Activated CD4-positive, alpha-beta T cell treated with anti-CD3 and anti-CD28 coated beads, Interleukin-2, Interleukin-6, amounts not matched to agents 100 ng/mL and 50 ng/mL, durations not matched to agents 16 hours and 8 hours (primary cell): ENCODE measurements around the gene MYO1D.

Source experiments
- DNase-seq: peaks from one replicate; pipeline ENCODE4 v3.0.0-alpha.2; 2020

The MYO1D gene

GRCh38 chr17:32496395-32497073 lies 380.4 kb downstream of the MYO1D start:
- no peak for DNase-seq

- DNase-seq: no peak
Observed at GRCh38 chr17:32495359-32496231, 381.3 kb downstream of the MYO1D start.

- DNase-seq: no peak
Observed at GRCh38 chr17:32494621-32495358, 382.1 kb downstream of the MYO1D start.

GRCh38 chr17:32493976-32494513 lies 382.9 kb downstream of the MYO1D start:
- no peak for DNase-seq

- no peak for DNase-seq
Observed at GRCh38 chr17:32493571-32493970, 383.4 kb downstream of the MYO1D start.

- no peak for DNase-seq
Observed at GRCh38 chr17:32492648-32493289, 384.2 kb downstream of the MYO1D start.

- DNase-seq: no peak
Observed at GRCh38 chr17:32492264-32492589, 384.7 kb downstream of the MYO1D start.

GRCh38 chr17:32491371-32492263 lies 385.3 kb downstream of the MYO1D start:
- no peak for DNase-seq

GRCh38 chr17:32490101-32490482 lies 386.8 kb downstream of the MYO1D start:
- no peak for DNase-seq

GRCh38 chr17:32489320-32490100 lies 387.4 kb downstream of the MYO1D start:
- no peak for DNase-seq

GRCh38 chr17:32488604-32489180 lies 388.2 kb downstream of the MYO1D start:
- no peak for DNase-seq

GRCh38 chr17:32488177-32488542 lies 388.8 kb downstream of the MYO1D start:
- no peak for DNase-seq

GRCh38 chr17:32487473-32488176 lies 389.3 kb downstream of the MYO1D start:
- no peak for DNase-seq

GRCh38 chr17:32486701-32487472 lies 390.0 kb downstream of the MYO1D start, which contains the start of gene CDK5R1:
CDK5R1 (plus strand) TSS chr17:32486993; CDS start chr17:32487621, 628 bp downstream.
- DNase-seq: peak; percentile 63

- peak; percentile 67 for DNase-seq
Observed at GRCh38 chr17:32486111-32486700, 390.7 kb downstream of the MYO1D start.

- no peak for DNase-seq
Observed at GRCh38 chr17:32485261-32486110, 391.4 kb downstream of the MYO1D start.

- DNase-seq: no peak
Observed at GRCh38 chr17:32484628-32485027, 392.3 kb downstream of the MYO1D start.

GRCh38 chr17:32484041-32484461 lies 392.9 kb downstream of the MYO1D start:
- DNase-seq: no peak
